Stimulated activated memory B cell treated with anti-CD40 and anti-IgM and Interleukin-4, amounts not matched to agents 10 μg/mL and 1 μg/mL and 100 μg/mL, for 72 hours (primary cell): ENCODE data around the gene PRKACB.
A peak's percentile ranks its signal among the peaks of the same experiment; 100 is the strongest.
"Not testable (repeated sequence)": the region's sequence is repeated elsewhere in the genome, so short reads cannot be mapped to it uniquely, and the experiment has no call there.

Experiments
- ATAC-seq: fragments of 150-1000 bp; cut with Tn5 transposase; 2 replicates; pipeline ENCODE4 v1.10.0; 2021
- H3K27ac Mint-ChIP-seq: one replicate; pipeline ENCODE4 v1.8.0; 2022; ENCODE audit warnings: mild to moderate bottlenecking, mixed read lengths
- H3K27me3 Mint-ChIP-seq: one replicate; pipeline ENCODE4 v1.8.0; 2022; ENCODE audit warnings: mixed read lengths
- H3K36me3 Mint-ChIP-seq: one replicate; pipeline ENCODE4 v1.8.0; 2022; ENCODE audit warnings: mixed read lengths
- H3K4me1 Mint-ChIP-seq: one replicate; pipeline ENCODE4 v1.8.0; 2022; ENCODE audit warnings: mixed read lengths
- H3K4me3 Mint-ChIP-seq: one replicate; pipeline ENCODE4 v1.8.0; 2022; ENCODE audit warnings: mild to moderate bottlenecking, moderate library complexity, mixed read lengths
- H3K9me3 Mint-ChIP-seq: one replicate; pipeline ENCODE4 v1.8.0; 2022; ENCODE audit warnings: mixed read lengths

Gene PRKACB

GRCh38 chr1:84225646-84226045 lies 81.6 kb downstream of the PRKACB start:
- H3K36me3 Mint-ChIP-seq: peaks cover 58% of the 10 kb centered on the region
- H3K27me3 Mint-ChIP-seq: no peaks in the 10 kb centered on the region
- peak overlapping the region; percentile 16 for H3K27ac Mint-ChIP-seq

DNA sequence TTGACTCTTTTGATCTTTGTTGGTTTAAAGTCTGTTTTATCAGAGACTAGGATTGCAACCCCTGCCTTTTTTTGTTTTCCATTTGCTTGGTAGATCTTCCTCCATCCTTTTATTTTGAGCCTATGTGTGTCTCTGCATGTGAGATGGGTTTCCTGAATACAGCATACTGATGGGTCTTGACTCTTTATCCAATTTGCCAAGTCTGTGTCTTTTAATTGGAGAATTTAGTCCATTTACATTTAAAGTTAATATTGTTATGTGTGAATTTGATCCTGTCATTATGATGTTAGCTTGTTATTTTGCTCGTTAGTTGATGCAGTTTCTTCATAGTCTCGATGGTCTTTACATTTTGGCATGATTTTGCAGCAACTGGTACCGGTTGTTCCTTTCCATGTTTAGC lies 88.6 kb downstream of the PRKACB start:
- not testable (repeated sequence) for H3K4me3 Mint-ChIP-seq, H3K27me3 Mint-ChIP-seq, H3K27ac Mint-ChIP-seq, H3K9me3 Mint-ChIP-seq, H3K4me1 Mint-ChIP-seq, ATAC-seq
- peaks cover 38% of the 10 kb centered on the region for H3K36me3 Mint-ChIP-seq

More at GRCh38 chr1:84225646-84226045, 81.6 kb downstream of the PRKACB start:
- H3K9me3 Mint-ChIP-seq: peaks cover 24% of the 10 kb centered on the region
- H3K4me3 Mint-ChIP-seq: no peak overlapping the region
- no peak for ATAC-seq
- H3K4me1 Mint-ChIP-seq: peaks cover 15% of the 10 kb centered on the region

DNA sequence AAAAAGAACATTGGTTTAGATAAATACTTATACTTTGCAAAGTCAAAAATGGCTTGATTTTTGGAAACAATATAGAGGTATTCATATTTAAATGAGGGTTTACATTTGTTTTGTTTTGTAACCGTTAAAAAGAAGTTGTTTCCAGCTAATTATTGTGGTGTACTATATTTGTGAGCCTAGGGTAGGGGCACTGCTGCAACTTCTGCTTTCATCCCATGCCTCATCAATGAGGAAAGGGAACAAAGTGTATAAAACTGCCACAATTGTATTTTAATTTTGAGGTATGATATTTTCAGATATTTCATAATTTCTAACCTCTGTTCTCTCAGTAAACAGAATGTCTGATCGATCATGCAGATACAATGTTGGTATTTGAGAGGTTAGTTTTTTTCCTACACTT lies 92.2 kb downstream of the PRKACB start:
- no peak overlapping the region for H3K4me3 Mint-ChIP-seq
- H3K27ac Mint-ChIP-seq: no peak overlapping the region
- H3K9me3 Mint-ChIP-seq: peaks cover 12% of the 10 kb centered on the region
- H3K4me1 Mint-ChIP-seq: no peaks in the 10 kb centered on the region
- H3K27me3 Mint-ChIP-seq: no peaks in the 10 kb centered on the region
- peaks cover 62% of the 10 kb centered on the region for H3K36me3 Mint-ChIP-seq
- no peak for ATAC-seq

GRCh38 chr1:84242641-84243040 lies 98.6 kb downstream of the PRKACB start:
- Mint-ChIP-seq H3K27ac (no peak overlapping the region), H3K36me3 (peaks cover 49% of the 10 kb centered on the region), H3K9me3 (peaks cover 12% of the 10 kb centered on the region), H3K27me3 (no peaks in the 10 kb centered on the region), H3K4me3 (no peak overlapping the region), H3K4me1 (peaks cover 7% of the 10 kb centered on the region)
- ATAC-seq: no peak

DNA sequence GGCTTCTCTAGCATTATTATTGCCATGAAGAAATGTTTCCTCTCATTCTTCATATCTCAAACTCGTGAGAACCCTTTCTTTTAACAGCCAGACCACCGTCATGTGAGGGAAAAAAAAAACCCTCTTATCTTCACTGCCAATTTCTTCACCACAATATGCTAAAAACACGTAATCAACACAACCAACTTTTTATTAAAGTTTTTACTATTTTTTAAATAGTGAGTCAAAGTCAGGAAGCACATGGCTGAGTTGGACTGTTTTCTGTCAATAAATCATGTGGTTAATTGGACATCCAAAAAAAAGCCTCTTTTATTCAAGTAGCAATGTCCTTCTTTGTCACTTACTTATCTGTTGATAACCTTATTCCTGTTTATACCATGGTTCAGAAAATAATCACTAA lies 101.5 kb downstream of the PRKACB start:
- no peak overlapping the region for H3K27ac Mint-ChIP-seq
- no peak overlapping the region for H3K4me3 Mint-ChIP-seq
- H3K9me3 Mint-ChIP-seq: peaks cover 8% of the 10 kb centered on the region
- H3K36me3 Mint-ChIP-seq: peaks cover 21% of the 10 kb centered on the region
- H3K4me1 Mint-ChIP-seq: peaks cover 7% of the 10 kb centered on the region
- no peak for ATAC-seq
- H3K27me3 Mint-ChIP-seq: no peaks in the 10 kb centered on the region

DNA sequence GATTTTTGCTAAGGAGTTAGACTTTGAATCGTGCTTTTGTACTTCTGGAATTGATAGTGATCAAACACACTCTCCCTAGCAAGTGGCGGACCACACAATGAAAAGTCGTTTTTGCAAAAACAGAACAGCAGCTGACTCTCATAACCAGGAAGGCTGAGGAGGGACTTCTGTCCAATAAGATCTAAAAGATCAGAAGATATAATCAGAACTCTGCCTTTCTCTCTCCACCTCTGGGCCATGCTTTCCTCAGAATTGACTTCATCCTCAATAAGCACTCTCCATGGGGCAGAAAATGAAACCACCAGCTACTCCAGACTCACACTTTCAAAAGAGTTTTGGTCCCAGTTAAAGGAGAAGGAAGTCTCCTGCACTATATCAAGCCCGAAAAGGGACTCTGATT lies 102.1 kb downstream of the PRKACB start:
- Mint-ChIP-seq H3K4me1 (peaks cover 7% of the 10 kb centered on the region), H3K36me3 (peaks cover 21% of the 10 kb centered on the region), H3K27ac (no peak overlapping the region), H3K4me3 (no peak overlapping the region), H3K27me3 (no peaks in the 10 kb centered on the region), H3K9me3 (peaks cover 9% of the 10 kb centered on the region)
- ATAC-seq: no peak

- Mint-ChIP-seq H3K9me3 (peaks cover 7% of the 10 kb centered on the region), H3K4me1 (peaks cover under 1% of the 10 kb centered on the region), H3K27me3 (no peaks in the 10 kb centered on the region), H3K27ac (no peak overlapping the region), H3K4me3 (no peak overlapping the region), H3K36me3 (peaks cover 11% of the 10 kb centered on the region)
- peak; percentile 47 for ATAC-seq
Measured at GRCh38 chr1:84247425-84248220, 103.6 kb downstream of the PRKACB start.

- peaks cover 10% of the 10 kb centered on the region for H3K36me3 Mint-ChIP-seq
- no peaks in the 10 kb centered on the region for H3K4me1 Mint-ChIP-seq
- H3K9me3 Mint-ChIP-seq: peaks cover 7% of the 10 kb centered on the region
- H3K4me3 Mint-ChIP-seq: no peak overlapping the region
- H3K27ac Mint-ChIP-seq: no peak overlapping the region
- ATAC-seq: no peak
- no peaks in the 10 kb centered on the region for H3K27me3 Mint-ChIP-seq
Measured at GRCh38 chr1:84250668-84251067, 106.6 kb downstream of the PRKACB start.

DNA sequence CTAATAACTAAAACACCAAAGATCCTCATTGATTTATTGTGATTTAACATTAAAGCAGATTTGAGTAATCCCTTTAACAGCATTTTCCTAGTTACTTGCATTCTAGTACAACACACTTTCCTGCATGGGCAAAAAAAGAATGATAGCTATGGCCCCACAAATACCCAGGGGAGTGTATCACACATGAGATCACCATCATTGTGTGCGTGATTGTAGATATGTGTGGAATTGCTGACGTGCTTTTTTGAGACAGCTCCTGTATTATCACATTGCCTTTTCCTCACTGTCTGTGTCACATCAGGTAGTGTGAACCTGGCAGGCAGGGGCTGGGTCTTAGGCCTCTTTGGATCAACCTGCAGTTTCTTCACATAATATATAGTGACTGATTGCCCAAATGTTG lies 109.0 kb downstream of the PRKACB start:
- no peak for ATAC-seq
- Mint-ChIP-seq H3K4me1 (no peaks in the 10 kb centered on the region), H3K27ac (no peak overlapping the region), H3K36me3 (peaks cover 10% of the 10 kb centered on the region), H3K27me3 (no peaks in the 10 kb centered on the region), H3K4me3 (no peak overlapping the region), H3K9me3 (peaks cover 7% of the 10 kb centered on the region)

DNA sequence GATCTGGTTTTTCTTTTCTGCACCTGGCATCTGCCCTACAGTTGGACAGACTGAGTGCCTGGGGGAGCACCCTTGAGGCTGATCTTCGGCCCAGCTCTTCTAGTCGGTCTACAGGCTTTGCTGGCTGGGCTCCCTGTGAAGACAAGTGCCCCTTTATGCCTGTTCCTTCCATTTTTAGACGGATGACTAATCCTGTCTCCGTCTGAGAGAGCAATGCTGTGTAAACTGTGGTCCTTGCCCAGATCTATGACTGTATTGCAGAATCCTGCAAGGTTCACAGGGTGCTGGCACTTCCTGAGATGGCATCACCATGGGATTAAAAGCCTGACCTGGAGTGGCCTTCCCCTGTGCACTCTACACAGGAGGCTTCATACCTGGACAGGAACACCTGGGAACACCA lies 109.8 kb downstream of the PRKACB start:
- ATAC-seq: no peak
- Mint-ChIP-seq H3K9me3 (peaks cover 7% of the 10 kb centered on the region), H3K27me3 (no peaks in the 10 kb centered on the region), H3K4me1 (no peaks in the 10 kb centered on the region), H3K4me3 (no peak overlapping the region), H3K27ac (no peak overlapping the region), H3K36me3 (peaks cover 10% of the 10 kb centered on the region)

- ATAC-seq: no peak
- H3K27me3 Mint-ChIP-seq: no peaks in the 10 kb centered on the region
- H3K9me3 Mint-ChIP-seq: peaks cover 7% of the 10 kb centered on the region
- H3K4me1 Mint-ChIP-seq: no peaks in the 10 kb centered on the region
- H3K27ac Mint-ChIP-seq: no peak overlapping the region
- H3K4me3 Mint-ChIP-seq: no peak overlapping the region
- H3K36me3 Mint-ChIP-seq: peaks cover 10% of the 10 kb centered on the region
Measured at GRCh38 chr1:84254703-84255238, 110.7 kb downstream of the PRKACB start.

DNA sequence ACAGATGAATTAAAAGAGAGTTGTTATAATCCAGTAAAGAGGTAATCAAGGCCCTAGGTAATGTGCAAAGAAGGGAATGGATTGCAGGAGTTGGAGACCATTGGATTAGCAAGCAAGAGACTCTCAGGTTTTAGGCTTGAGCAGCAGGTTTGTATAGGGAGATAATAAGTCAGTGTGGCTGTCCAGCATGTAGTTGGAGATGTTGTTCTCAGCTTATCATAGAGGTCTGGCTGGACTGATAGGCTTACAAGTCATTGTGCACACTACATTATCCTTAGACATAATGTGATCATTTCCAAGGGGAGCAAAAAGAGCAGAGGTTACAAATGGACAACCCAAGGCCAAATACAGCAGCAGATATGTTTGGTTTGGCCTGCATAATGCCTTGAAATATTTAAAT lies 111.5 kb downstream of the PRKACB start:
- Mint-ChIP-seq H3K4me3 (no peak overlapping the region), H3K27me3 (no peaks in the 10 kb centered on the region), H3K27ac (no peak overlapping the region), H3K9me3 (peaks cover 3% of the 10 kb centered on the region), H3K36me3 (peaks cover 10% of the 10 kb centered on the region), H3K4me1 (no peaks in the 10 kb centered on the region)
- no peak for ATAC-seq

GRCh38 chr1:84257617-84258016 lies 113.5 kb downstream of the PRKACB start:
- no peak for ATAC-seq

GRCh38 chr1:84259376-84259775 lies 115.3 kb downstream of the PRKACB start:
- Mint-ChIP-seq H3K9me3 (no peaks in the 10 kb centered on the region), H3K4me3 (no peak overlapping the region), H3K36me3 (no peaks in the 10 kb centered on the region), H3K27me3 (no peaks in the 10 kb centered on the region), H3K27ac (no peak overlapping the region), H3K4me1 (no peaks in the 10 kb centered on the region)
- ATAC-seq: no peak

More at GRCh38 chr1:84257617-84258016, 113.5 kb downstream of the PRKACB start:
- H3K36me3 Mint-ChIP-seq: no peaks in the 10 kb centered on the region
- H3K27ac Mint-ChIP-seq: no peak overlapping the region
- no peaks in the 10 kb centered on the region for H3K27me3 Mint-ChIP-seq
- no peaks in the 10 kb centered on the region for H3K9me3 Mint-ChIP-seq
- no peaks in the 10 kb centered on the region for H3K4me1 Mint-ChIP-seq
- no peak overlapping the region for H3K4me3 Mint-ChIP-seq

- no peak for ATAC-seq
- H3K27ac Mint-ChIP-seq: no peak overlapping the region
- no peak overlapping the region for H3K4me3 Mint-ChIP-seq
- H3K4me1 Mint-ChIP-seq: no peaks in the 10 kb centered on the region
- H3K27me3 Mint-ChIP-seq: no peaks in the 10 kb centered on the region
- H3K9me3 Mint-ChIP-seq: no peaks in the 10 kb centered on the region
- no peaks in the 10 kb centered on the region for H3K36me3 Mint-ChIP-seq
Measured at GRCh38 chr1:84259989-84260388, 115.9 kb downstream of the PRKACB start.

DNA sequence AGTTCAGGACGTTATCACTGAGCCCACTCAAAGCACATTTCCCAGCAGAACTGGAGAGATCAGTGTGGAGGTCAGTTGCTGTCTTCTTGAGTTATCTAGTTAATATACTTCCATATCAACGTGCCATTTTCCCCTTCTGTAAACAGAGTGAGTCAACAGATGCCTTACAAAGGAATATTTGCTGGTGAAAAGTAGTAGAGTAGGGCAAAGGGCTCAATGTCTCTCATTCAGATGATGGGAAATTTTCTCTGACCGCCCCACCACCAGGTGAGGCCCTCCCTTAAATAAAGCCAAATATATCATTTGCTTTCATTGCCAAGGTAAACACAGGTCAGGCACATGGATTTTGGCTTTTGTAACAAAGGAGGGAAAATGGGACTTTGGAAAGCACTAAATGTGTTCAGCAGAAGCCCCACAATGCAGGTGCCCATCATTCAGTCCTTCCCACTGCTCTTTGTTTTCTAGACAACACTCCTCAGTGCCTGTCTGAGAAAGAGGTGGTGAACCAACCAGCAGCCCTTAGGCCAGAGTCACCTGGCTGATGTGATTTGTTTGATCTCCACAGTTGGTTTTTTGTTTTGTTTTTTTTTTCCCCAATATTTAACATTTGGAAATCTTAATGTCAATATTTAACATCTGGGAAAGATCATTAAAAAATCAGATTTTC lies 116.9 kb downstream of the PRKACB start:
- no peaks in the 10 kb centered on the region for H3K27me3 Mint-ChIP-seq
- H3K36me3 Mint-ChIP-seq: no peaks in the 10 kb centered on the region
- no peaks in the 10 kb centered on the region for H3K4me1 Mint-ChIP-seq
- no peak overlapping the region for H3K27ac Mint-ChIP-seq
- no peak overlapping the region for H3K4me3 Mint-ChIP-seq
- H3K9me3 Mint-ChIP-seq: no peaks in the 10 kb centered on the region
- ATAC-seq: no peak
